GM12892 (cell line): Measurements from ENCODE around the gene OCRL.

Source experiments
- POLR2AphosphoS5 ChIP-seq: IDR thresholded peaks from 2 replicates; pipeline ENCODE4 v1.6.1; 2011; ENCODE audit warnings: low read depth, low read length, control low read depth
- TAF1 ChIP-seq: IDR thresholded peaks from 2 replicates; pipeline ENCODE4 v1.6.1; 2011; ENCODE audit warnings: low read depth, mild to moderate bottlenecking, control low read depth, low read length, borderline replicate concordance

GRCh38 chrX:129497146-129497843 lies 42.8 kb upstream of the OCRL start:
- no peak for TF ChIP-seq POLR2AphosphoS5
- no peak for TF ChIP-seq TAF1
